LNCaP clone FGC (cell line): Measurements from ENCODE around the gene RNF40.

Experiments
- DNase-seq: peaks from one replicate; pipeline ENCODE4 v3.0.0-alpha.2; 2011; ENCODE audit warnings: low read depth
- H3K4me3 ChIP-seq: 2 replicates; pipeline ENCODE4 v1.5.1; 2011; ENCODE audit warnings: mild to moderate bottlenecking, low read depth, low read length, control low read depth
- TF ChIP-seq, protein P1 (sequence below): IDR thresholded peaks from 2 replicates; pipeline ENCODE4 v1.5.1; 2012; ENCODE audit warnings: mild to moderate bottlenecking; ENCODE audit not compliant: control insufficient read depth, insufficient read depth; ENCODE audit errors: extremely low read depth

The RNF40 gene

DNA sequence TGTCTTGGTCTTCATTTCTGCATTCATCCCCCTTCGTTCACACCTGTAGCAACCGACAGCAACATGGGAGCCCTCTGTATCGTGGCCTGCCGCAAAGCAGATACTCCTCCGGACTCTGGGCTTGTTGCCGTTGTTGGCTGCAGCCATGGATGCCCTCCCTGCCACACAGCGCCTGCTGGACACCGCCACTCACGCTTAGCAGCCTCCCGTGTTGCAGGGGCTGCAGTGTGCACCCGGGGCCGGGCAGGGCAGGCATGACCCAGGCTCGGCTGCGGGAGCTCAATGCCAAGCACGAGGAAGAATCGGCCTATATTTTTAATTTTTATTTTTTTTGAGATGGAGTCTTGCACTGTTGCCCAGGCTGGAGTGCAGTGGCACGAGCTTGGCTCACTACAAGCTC is 59.8 kb downstream of the RNF40 start:
- H3K4me3 ChIP-seq: no peak overlapping the region

More for the DNA sequence above, 59.8 kb downstream of the RNF40 start:
- no peak for DNase-seq
- TF ChIP-seq, protein P1, sequence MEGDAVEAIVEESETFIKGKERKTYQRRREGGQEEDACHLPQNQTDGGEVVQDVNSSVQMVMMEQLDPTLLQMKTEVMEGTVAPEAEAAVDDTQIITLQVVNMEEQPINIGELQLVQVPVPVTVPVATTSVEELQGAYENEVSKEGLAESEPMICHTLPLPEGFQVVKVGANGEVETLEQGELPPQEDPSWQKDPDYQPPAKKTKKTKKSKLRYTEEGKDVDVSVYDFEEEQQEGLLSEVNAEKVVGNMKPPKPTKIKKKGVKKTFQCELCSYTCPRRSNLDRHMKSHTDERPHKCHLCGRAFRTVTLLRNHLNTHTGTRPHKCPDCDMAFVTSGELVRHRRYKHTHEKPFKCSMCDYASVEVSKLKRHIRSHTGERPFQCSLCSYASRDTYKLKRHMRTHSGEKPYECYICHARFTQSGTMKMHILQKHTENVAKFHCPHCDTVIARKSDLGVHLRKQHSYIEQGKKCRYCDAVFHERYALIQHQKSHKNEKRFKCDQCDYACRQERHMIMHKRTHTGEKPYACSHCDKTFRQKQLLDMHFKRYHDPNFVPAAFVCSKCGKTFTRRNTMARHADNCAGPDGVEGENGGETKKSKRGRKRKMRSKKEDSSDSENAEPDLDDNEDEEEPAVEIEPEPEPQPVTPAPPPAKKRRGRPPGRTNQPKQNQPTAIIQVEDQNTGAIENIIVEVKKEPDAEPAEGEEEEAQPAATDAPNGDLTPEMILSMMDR: no peak
